Fibroblast of villous mesenchyme (primary cell): ENCODE measurements around the gene CFAP54. TPM values are rescaled to one million over a fixed set of nuclear protein-coding genes. Genes with fewer than 3 reads are reported as not detected.
A peak's percentile ranks its signal among the peaks of the same experiment; 100 is the strongest.
"Not testable (repeated sequence)": the region's sequence is repeated elsewhere in the genome, so short reads cannot be mapped to it uniquely, and the experiment has no call there.

Source experiments
- DNase-seq: peaks from one replicate; pipeline ENCODE4 v3.0.0-alpha.2; 2010; ENCODE audit warnings: low read depth
- H3K4me3 ChIP-seq: 2 replicates; pipeline ENCODE4 v1.5.1; 2011; ENCODE audit warnings: low read depth, mild to moderate bottlenecking, low read length
- CTCF ChIP-seq: IDR thresholded peaks from 2 replicates; pipeline ENCODE4 v1.5.1; 2012; ENCODE audit warnings: low read depth, mild to moderate bottlenecking, low read length; ENCODE audit not compliant: insufficient read depth
- total RNA-seq: library from RNA; depleted of rRNA; stranded (reverse); fragments of >200 nt; gene quantifications from 2 replicates; pipeline ENCODE4 v1.2.3, GENCODE V29; 2012

Gene CFAP54
- total RNA-seq, 1 donor, result 0.86 TPM

GRCh38 chr12:96447256-96447655 lies 42.1 kb upstream of the CFAP54 start:
- DNase-seq, result peak; percentile 45
- TF ChIP-seq CTCF, result no peak
- H3K4me3 ChIP-seq, result no peak overlapping the region

GRCh38 chr12:96448300-96448699 lies 41.1 kb upstream of the CFAP54 start:
- peak; percentile 89 for DNase-seq
- TF ChIP-seq CTCF, result no peak
- no peak overlapping the region for H3K4me3 ChIP-seq

GRCh38 chr12:96452261-96452922 lies 37.0 kb upstream of the CFAP54 start:
- peak; percentile 73 for DNase-seq
- no peak for TF ChIP-seq CTCF
- H3K4me3 ChIP-seq, result no peak overlapping the region

- no peak overlapping the region for H3K4me3 ChIP-seq
- TF ChIP-seq CTCF, result no peak
- no peak for DNase-seq
Observed at GRCh38 chr12:96454396-96454795, 35.0 kb upstream of the CFAP54 start.

GRCh38 chr12:96456265-96456974 lies 33.0 kb upstream of the CFAP54 start:
- no peak overlapping the region for H3K4me3 ChIP-seq
- no peak for TF ChIP-seq CTCF
- no peak for DNase-seq

- no peak overlapping the region for H3K4me3 ChIP-seq
- TF ChIP-seq CTCF, result no peak
- DNase-seq, result no peak
Observed at GRCh38 chr12:96457191-96457930, 32.0 kb upstream of the CFAP54 start.

GRCh38 chr12:96459281-96459680 lies 30.1 kb upstream of the CFAP54 start:
- not testable (repeated sequence) for DNase-seq, H3K4me3 ChIP-seq
